H9 (cell line): Measurements from ENCODE around the gene RSPRY1. TPM values are rescaled to one million over a fixed set of nuclear protein-coding genes. Genes with fewer than 3 reads are reported as not detected.

Experiments used
- DNase-seq: peaks from one replicate; pipeline ENCODE4 v3.0.0-alpha.2; 2017
- H2AFZ ChIP-seq: one replicate; pipeline ENCODE4 v1.6.1; 2013; ENCODE audit warnings: mild to moderate bottlenecking, low read length, control low read depth, moderate library complexity
- H2AK5ac ChIP-seq: 2 replicates; pipeline ENCODE4 v1.6.1; 2013; ENCODE audit warnings: low read length, control low read depth, mixed read lengths; ENCODE audit not compliant: insufficient read length
- H2BK120ac ChIP-seq: one replicate; pipeline ENCODE4 v1.6.1; 2013; ENCODE audit warnings: low read depth, mild to moderate bottlenecking, low read length, control low read depth, inconsistent platforms; ENCODE audit not compliant: poor library complexity, severe bottlenecking
- H2BK12ac ChIP-seq: 2 replicates; pipeline ENCODE4 v1.6.1; 2013; ENCODE audit warnings: low read length, control low read depth, mixed read lengths, low read depth; ENCODE audit not compliant: insufficient read length
- H2BK15ac ChIP-seq: 2 replicates; pipeline ENCODE4 v1.6.1; 2013; ENCODE audit warnings: low read depth, low read length, control low read depth
- H2BK20ac ChIP-seq: one replicate; pipeline ENCODE4 v1.6.1; 2013; ENCODE audit warnings: low read depth, mild to moderate bottlenecking, low read length, control low read depth, inconsistent platforms; ENCODE audit not compliant: poor library complexity, severe bottlenecking
- H2BK5ac ChIP-seq: 2 replicates; pipeline ENCODE4 v1.6.1; 2013; ENCODE audit warnings: low read length, control low read depth, mixed read lengths; ENCODE audit not compliant: insufficient read length
- H3K14ac ChIP-seq: 2 replicates; pipeline ENCODE4 v1.6.1; 2013; ENCODE audit warnings: low read length, control low read depth; ENCODE audit not compliant: insufficient read depth
- H3K18ac ChIP-seq: 2 replicates; pipeline ENCODE4 v1.6.1; 2013; ENCODE audit warnings: low read depth, mild to moderate bottlenecking, mixed read lengths, low read length, control low read depth; ENCODE audit not compliant: insufficient read length
- H3K23ac ChIP-seq: 2 replicates; pipeline ENCODE4 v1.6.1; 2013; ENCODE audit warnings: low read length, control low read depth, mixed read lengths, low read depth; ENCODE audit not compliant: insufficient read length
- H3K23me2 ChIP-seq: 2 replicates; pipeline ENCODE4 v1.6.1; 2013; ENCODE audit warnings: low read depth, mild to moderate bottlenecking, mixed read lengths, low read length, control low read depth; ENCODE audit not compliant: insufficient read length, poor library complexity, severe bottlenecking
- H3K27ac ChIP-seq: 2 replicates; pipeline ENCODE4 v1.5.1; 2013; ENCODE audit warnings: low read length, control low read depth, mixed read lengths, low read depth; ENCODE audit not compliant: insufficient read length
- H3K27me3 ChIP-seq: 2 replicates; pipeline ENCODE4 v1.6.1; 2013; ENCODE audit warnings: low read length, control low read depth, inconsistent platforms; ENCODE audit not compliant: insufficient read depth
- H3K4ac ChIP-seq: 2 replicates; pipeline ENCODE4 v1.6.1; 2013; ENCODE audit warnings: low read depth, mild to moderate bottlenecking, control low read depth, inconsistent platforms, low read length, moderate library complexity
- H3K4me1 ChIP-seq: 2 replicates; pipeline ENCODE4 v1.6.1; 2013; ENCODE audit warnings: low read length, control low read depth, inconsistent platforms; ENCODE audit not compliant: insufficient read depth
- H3K4me2 ChIP-seq: 2 replicates; pipeline ENCODE4 v1.6.1; 2013; ENCODE audit warnings: low read length, control low read depth, mixed read lengths; ENCODE audit not compliant: insufficient read length, insufficient read depth
- H3K56ac ChIP-seq: 2 replicates; pipeline ENCODE4 v1.6.1; 2013; ENCODE audit warnings: low read depth, mild to moderate bottlenecking, mixed read lengths, low read length, control low read depth; ENCODE audit not compliant: insufficient read length
- H3K79me1 ChIP-seq: 2 replicates; pipeline ENCODE4 v1.6.1; 2013; ENCODE audit warnings: low read depth, mild to moderate bottlenecking, moderate library complexity, low read length, control low read depth, inconsistent platforms; ENCODE audit not compliant: insufficient read depth, poor library complexity, severe bottlenecking
- H3K79me2 ChIP-seq: 2 replicates; pipeline ENCODE4 v1.6.1; 2013; ENCODE audit warnings: low read length, control low read depth, inconsistent platforms; ENCODE audit not compliant: insufficient read depth
- H3K9ac ChIP-seq: 2 replicates; pipeline ENCODE4 v1.6.1; 2013; ENCODE audit warnings: low read length, control low read depth, mixed read lengths; ENCODE audit not compliant: insufficient read length; ENCODE audit errors: extremely low read depth
- H3K9me3 ChIP-seq: one replicate; pipeline ENCODE4 v1.6.1; 2013; ENCODE audit warnings: low read depth, low read length, inconsistent platforms; ENCODE audit not compliant: control insufficient read depth
- H3T11ph ChIP-seq: one replicate; pipeline ENCODE4 v1.6.1; 2013; ENCODE audit warnings: mild to moderate bottlenecking, low read length, control low read depth, inconsistent platforms
- H4K20me1 ChIP-seq: one replicate; pipeline ENCODE4 v1.6.1; 2013; ENCODE audit not compliant: control insufficient read depth, insufficient read length, insufficient read depth
- H4K5ac ChIP-seq: 2 replicates; pipeline ENCODE4 v1.6.1; 2013; ENCODE audit warnings: low read depth, mild to moderate bottlenecking, mixed read lengths, low read length, control low read depth; ENCODE audit not compliant: insufficient read length
- H4K8ac ChIP-seq: replicated peaks from 2 replicates; pipeline ENCODE4 v1.6.1; 2013; ENCODE audit warnings: low read length, control low read depth, mixed read lengths, low read depth; ENCODE audit not compliant: insufficient read length
- H4K91ac ChIP-seq: 2 replicates; pipeline ENCODE4 v1.6.1; 2013; ENCODE audit warnings: low read depth, mild to moderate bottlenecking, moderate library complexity, mixed read lengths, low read length, control low read depth; ENCODE audit not compliant: insufficient read length
- H3K27ac Mint-ChIP-seq, 3 experiments: 2 replicates in 2 of 3; 3 replicates in 1 of 3; pipeline ENCODE4 v1.8.0; 2020 to 2021; ENCODE audit warnings: mixed read lengths in 3 of 3, mild to moderate bottlenecking in 1 of 3, moderate library complexity in 1 of 3
- H3K27me3 Mint-ChIP-seq: 2 replicates; pipeline ENCODE4 v1.8.0; 2021; ENCODE audit warnings: low read depth, mild to moderate bottlenecking, moderate library complexity, mixed read lengths
- H3K36me3 Mint-ChIP-seq, 3 experiments: 2 replicates in 2 of 3; 3 replicates in 1 of 3; pipeline ENCODE4 v1.8.0; 2020 to 2021; ENCODE audit warnings: low read depth in 3 of 3, mixed read lengths in 3 of 3; ENCODE audit not compliant: insufficient read depth in 1 of 3
- H3K4me1 Mint-ChIP-seq, 2 experiments: 2 replicates each; pipeline ENCODE4 v1.8.0; 2020; ENCODE audit warnings: mixed read lengths in 2 of 2
- H3K4me3 Mint-ChIP-seq, 2 experiments: 2 replicates in 1 of 2; 3 replicates in 1 of 2; pipeline ENCODE4 v1.8.0; 2020 to 2021; ENCODE audit warnings: mild to moderate bottlenecking in 2 of 2, mixed read lengths in 2 of 2, moderate library complexity in 1 of 2
- H3K9me3 Mint-ChIP-seq, 2 experiments: 2 replicates in 1 of 2; 3 replicates in 1 of 2; pipeline ENCODE4 v1.8.0; 2020; ENCODE audit warnings: mild to moderate bottlenecking in 2 of 2, mixed read lengths in 2 of 2, moderate library complexity in 1 of 2
- WGBS: extraction: QIAGEN DNeasy Blood & Tissue Kit; methylation state at CpG from one replicate; pipeline ENCODE4 v1.1.7; 2013; ENCODE audit warnings: missing lambda C conversion rate, low lambda C conversion rate, mixed read lengths; ENCODE audit not compliant: insufficient read length; ENCODE audit errors: extremely low coverage; 5-methylcytosine and 5-hydroxymethylcytosine counted together
- total RNA-seq: library from RNA; stranded (reverse); gene quantifications from 2 replicates; pipeline ENCODE4 v1.2.1, GENCODE V29; 2021
- TF ChIP-seq, protein P1 (sequence below): fragments of 200-600 bp; sonication (generic); conservative IDR thresholded peaks from 3 replicates; pipeline ENCODE4 v1.8.0; 2021; ENCODE audit warnings: antibody characterized with exemption, mild to moderate bottlenecking

Gene RSPRY1
- total RNA-seq, 1 experiment from 2014 or later: 36.1 TPM

DNA sequence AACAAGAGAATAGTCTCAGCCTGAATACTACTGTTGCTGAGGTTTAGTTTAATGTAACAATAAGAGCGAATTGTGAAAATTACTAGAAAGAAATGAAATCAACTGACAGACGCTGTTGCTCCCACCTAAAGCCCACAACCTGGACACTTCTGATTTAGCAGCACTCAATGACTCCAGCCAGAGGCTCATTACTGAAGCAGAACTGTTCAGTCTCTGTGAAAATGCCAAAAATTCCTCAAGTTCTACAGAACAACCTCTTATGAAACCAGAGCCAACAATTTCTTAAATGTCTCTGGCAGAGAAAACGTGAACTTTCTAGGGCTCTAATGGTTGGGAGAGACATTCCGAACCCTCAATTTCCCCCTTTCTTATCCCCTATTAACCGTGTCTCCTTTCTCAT is 10.2 kb upstream of the RSPRY1 start:
- no peaks in the 10 kb centered on the region for H3K9me3 ChIP-seq
- no peaks in the 10 kb centered on the region for H3K27me3 ChIP-seq
- no peaks in the 10 kb centered on the region for H3K9me3 Mint-ChIP-seq
- peaks cover 4 to 5% of the 10 kb centered on the region in 2 experiments for H3K4me1 Mint-ChIP-seq
- H2BK12ac ChIP-seq: no peak overlapping the region
- no peak overlapping the region for H2AK5ac ChIP-seq
- no peak overlapping the region for H2BK5ac ChIP-seq
- no peak overlapping the region for H3K18ac ChIP-seq
- H3K4me2 ChIP-seq: no peak overlapping the region
- H2BK15ac ChIP-seq: no peak overlapping the region
- H2BK20ac ChIP-seq: no peak overlapping the region
- no peak overlapping the region for H3K4me3 Mint-ChIP-seq
- H4K8ac ChIP-seq: no peak overlapping the region
- H3K4ac ChIP-seq: no peak overlapping the region
- no peak overlapping the region for H3K14ac ChIP-seq
- H3K27ac Mint-ChIP-seq: peak overlapping the region in 2 of 3 experiments; percentile 5 to 80; a peak in 3 of 7 replicates
- H3T11ph ChIP-seq: no peak overlapping the region
- no peak overlapping the region for H3K9ac ChIP-seq
- TF ChIP-seq, protein P1, sequence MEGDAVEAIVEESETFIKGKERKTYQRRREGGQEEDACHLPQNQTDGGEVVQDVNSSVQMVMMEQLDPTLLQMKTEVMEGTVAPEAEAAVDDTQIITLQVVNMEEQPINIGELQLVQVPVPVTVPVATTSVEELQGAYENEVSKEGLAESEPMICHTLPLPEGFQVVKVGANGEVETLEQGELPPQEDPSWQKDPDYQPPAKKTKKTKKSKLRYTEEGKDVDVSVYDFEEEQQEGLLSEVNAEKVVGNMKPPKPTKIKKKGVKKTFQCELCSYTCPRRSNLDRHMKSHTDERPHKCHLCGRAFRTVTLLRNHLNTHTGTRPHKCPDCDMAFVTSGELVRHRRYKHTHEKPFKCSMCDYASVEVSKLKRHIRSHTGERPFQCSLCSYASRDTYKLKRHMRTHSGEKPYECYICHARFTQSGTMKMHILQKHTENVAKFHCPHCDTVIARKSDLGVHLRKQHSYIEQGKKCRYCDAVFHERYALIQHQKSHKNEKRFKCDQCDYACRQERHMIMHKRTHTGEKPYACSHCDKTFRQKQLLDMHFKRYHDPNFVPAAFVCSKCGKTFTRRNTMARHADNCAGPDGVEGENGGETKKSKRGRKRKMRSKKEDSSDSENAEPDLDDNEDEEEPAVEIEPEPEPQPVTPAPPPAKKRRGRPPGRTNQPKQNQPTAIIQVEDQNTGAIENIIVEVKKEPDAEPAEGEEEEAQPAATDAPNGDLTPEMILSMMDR: no peak
- no peaks in the 10 kb centered on the region for H3K4me1 ChIP-seq
- no peak overlapping the region for H4K5ac ChIP-seq
- no peak overlapping the region for H2BK120ac ChIP-seq
- no peak for DNase-seq
- H3K23ac ChIP-seq: no peak overlapping the region
- no peaks in the 10 kb centered on the region for H3K23me2 ChIP-seq
- H3K27ac ChIP-seq: no peak overlapping the region
- H3K56ac ChIP-seq: no peak overlapping the region
- H4K20me1 ChIP-seq: no peaks in the 10 kb centered on the region
- no peak overlapping the region for H2AFZ ChIP-seq
- no CpG with 5 or more reads among the region's 5 CpGs for WGBS
- no peaks in the 10 kb centered on the region; the same call in 1 of the 2 replicates for H3K79me2 ChIP-seq
- no peaks in the 10 kb centered on the region for H3K27me3 Mint-ChIP-seq
- H3K79me1 ChIP-seq: no peaks in the 10 kb centered on the region
- no peak overlapping the region for H4K91ac ChIP-seq
- H3K36me3 Mint-ChIP-seq: peaks cover 22 to 34% (median 28%) of the 10 kb centered on the region in 3 experiments; a peak in 6 of 7 replicates
